RWPE2 (cell line): ENCODE data around the gene TMEM272.

Source experiments
- ATAC-seq: fragments of 200-7000 bp; cut with Tn5 transposase; 3 replicates; pipeline ENCODE4 v1.9.1; 2021; ENCODE audit warnings: low read depth
- DNase-seq: peaks from one replicate; pipeline ENCODE4 v3.0.0-alpha.2; 2020; ENCODE audit warnings: low spot score
- H3K27ac ChIP-seq: fragments of 450-650 bp; 2 replicates; pipeline ENCODE4 v1.5.1; 2017; ENCODE audit warnings: mild to moderate bottlenecking; ENCODE audit not compliant: poor library complexity, severe bottlenecking
- H3K27me3 ChIP-seq: fragments of 250-450 bp; sonication (Bioruptor Pico); 2 replicates; pipeline ENCODE4 v1.5.1; 2021; ENCODE audit warnings: mild to moderate bottlenecking, moderate library complexity; ENCODE audit not compliant: insufficient read depth, poor library complexity, severe bottlenecking
- H3K36me3 ChIP-seq: fragments of 250-450 bp; sonication (Bioruptor Pico); 2 replicates; pipeline ENCODE4 v1.5.1; 2020; ENCODE audit warnings: low read depth, mild to moderate bottlenecking, moderate library complexity
- H3K4me1 ChIP-seq: fragments of 250-450 bp; sonication (Bioruptor Pico); 2 replicates; pipeline ENCODE4 v1.5.1; 2021; ENCODE audit warnings: mild to moderate bottlenecking, moderate library complexity; ENCODE audit not compliant: insufficient read depth, poor library complexity, severe bottlenecking
- H3K4me3 ChIP-seq: fragments of 250-450 bp; sonication (Bioruptor Pico); 2 replicates; pipeline ENCODE4 v1.5.1; 2021; ENCODE audit warnings: mild to moderate bottlenecking, moderate library complexity; ENCODE audit not compliant: severe bottlenecking
- H3K9me3 ChIP-seq: fragments of 250-450 bp; sonication (Bioruptor Pico); 2 replicates; pipeline ENCODE4 v1.5.1; 2021; ENCODE audit warnings: mild to moderate bottlenecking, moderate library complexity; ENCODE audit not compliant: severe bottlenecking
- CTCF ChIP-seq: fragments of 450-650 bp; IDR thresholded peaks from one replicate; pipeline ENCODE4 v1.5.1; 2017; ENCODE audit warnings: mild to moderate bottlenecking, moderate library complexity; ENCODE audit not compliant: poor library complexity, severe bottlenecking

TMEM272 gene

GRCh38 chr13:51819544-51819943, 25.4 kb downstream of the TMEM272 start:
- H3K27me3 ChIP-seq: no peaks in the 10 kb centered on the region
- TF ChIP-seq CTCF: no peak
- no peak overlapping the region for H3K27ac ChIP-seq
- H3K4me1 ChIP-seq: peaks cover 8% of the 10 kb centered on the region
- no peaks in the 10 kb centered on the region for H3K9me3 ChIP-seq
- DNase-seq (no peak), ATAC-seq (no peak)
- H3K36me3 ChIP-seq: no peaks in the 10 kb centered on the region
- H3K4me3 ChIP-seq: no peak overlapping the region

DNA sequence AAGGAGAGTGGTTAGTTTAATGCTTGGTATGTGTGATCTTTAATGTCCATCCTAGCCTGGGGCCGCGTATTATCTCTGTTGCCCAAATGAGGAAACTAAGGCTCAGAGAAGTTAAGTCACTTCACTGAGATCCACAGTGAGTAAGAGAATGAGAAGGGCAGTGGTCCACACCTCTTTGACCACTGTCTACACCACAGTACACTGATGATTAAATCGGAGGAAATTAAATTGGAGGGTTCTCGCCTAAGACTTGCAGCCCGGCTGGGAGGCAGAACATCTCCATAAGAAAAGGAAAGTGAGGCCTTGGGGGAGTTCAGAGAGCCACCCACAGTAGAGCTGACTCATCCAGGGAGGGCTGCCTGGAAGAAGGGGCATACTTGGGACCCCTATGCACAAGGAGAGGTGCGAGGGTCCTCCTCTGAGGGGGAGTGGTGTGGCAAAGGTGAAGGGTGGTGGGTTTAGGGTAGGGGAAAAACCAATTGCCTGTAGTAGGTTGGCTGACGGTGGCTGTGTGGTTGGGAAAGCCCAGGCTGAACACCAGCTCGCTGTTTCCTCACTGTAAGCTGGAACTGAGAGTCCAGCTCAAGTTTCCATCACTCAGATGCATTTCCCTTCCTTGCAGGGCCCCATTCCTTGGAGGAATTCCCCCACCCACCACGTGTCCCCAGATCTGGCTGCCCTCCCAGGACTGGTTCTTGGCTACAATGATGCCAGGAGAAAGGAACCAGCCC, 26.0 kb downstream of the TMEM272 start:
- no peaks in the 10 kb centered on the region for H3K36me3 ChIP-seq
- no peak for TF ChIP-seq CTCF
- peaks cover 8% of the 10 kb centered on the region for H3K4me1 ChIP-seq
- no peak for DNase-seq
- H3K27me3 ChIP-seq: no peaks in the 10 kb centered on the region
- no peak for ATAC-seq
- H3K4me3 ChIP-seq: no peak overlapping the region
- no peak overlapping the region for H3K27ac ChIP-seq
- H3K9me3 ChIP-seq: no peaks in the 10 kb centered on the region

GRCh38 chr13:51818276-51818675, 26.7 kb downstream of the TMEM272 start:
- H3K4me3 ChIP-seq: no peak overlapping the region
- no peaks in the 10 kb centered on the region for H3K9me3 ChIP-seq
- ATAC-seq: no peak
- H3K27ac ChIP-seq: no peak overlapping the region
- no peak for DNase-seq
- H3K27me3 ChIP-seq: no peaks in the 10 kb centered on the region
- no peaks in the 10 kb centered on the region for H3K36me3 ChIP-seq
- peaks cover 8% of the 10 kb centered on the region for H3K4me1 ChIP-seq
- no peak for TF ChIP-seq CTCF

- peaks cover 8% of the 10 kb centered on the region for H3K4me1 ChIP-seq
- H3K27me3 ChIP-seq: no peaks in the 10 kb centered on the region
- H3K36me3 ChIP-seq: no peaks in the 10 kb centered on the region
- TF ChIP-seq CTCF: no peak
- DNase-seq: no peak
- H3K27ac ChIP-seq: no peak overlapping the region
- ATAC-seq: no peak
- H3K9me3 ChIP-seq: no peaks in the 10 kb centered on the region
- no peak overlapping the region for H3K4me3 ChIP-seq
Observed at GRCh38 chr13:51817717-51818116, 27.3 kb downstream of the TMEM272 start.

DNA sequence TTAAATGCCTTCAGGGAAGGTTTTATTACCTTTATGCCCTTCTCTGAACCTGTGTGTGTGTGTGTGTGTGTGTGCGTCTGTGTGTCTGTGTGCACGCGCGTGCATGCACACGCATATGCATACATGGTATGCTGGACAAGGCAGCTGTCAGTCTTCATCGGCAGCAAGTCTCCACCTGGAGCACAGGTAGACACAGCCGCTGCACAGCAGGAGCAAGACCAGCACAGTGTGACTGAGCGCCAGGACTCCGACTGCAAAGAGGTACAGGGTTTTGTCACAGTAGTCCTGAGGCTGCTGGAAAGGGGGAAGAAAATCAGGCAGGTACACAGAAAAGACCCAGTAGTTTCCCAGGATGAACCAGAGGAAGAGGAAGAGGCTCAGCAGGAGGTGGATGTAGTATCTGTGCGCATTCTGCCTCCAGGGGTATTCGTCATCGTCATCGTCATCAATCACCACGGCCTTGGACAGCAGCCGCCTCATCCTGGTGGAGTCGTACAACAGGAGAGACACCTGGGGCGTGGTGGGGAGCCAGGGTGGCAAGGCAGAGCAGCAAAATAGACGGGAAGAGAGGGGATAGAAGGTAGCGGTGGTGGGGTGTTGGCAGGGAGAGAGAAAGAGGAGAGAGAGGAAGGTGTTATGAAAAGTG, 28.2 kb downstream of the TMEM272 start:
- Histone ChIP-seq H3K27me3 (no peaks in the 10 kb centered on the region), H3K27ac (no peak overlapping the region), H3K4me1 (peaks cover 8% of the 10 kb centered on the region), H3K9me3 (no peaks in the 10 kb centered on the region), H3K4me3 (no peak overlapping the region), H3K36me3 (no peaks in the 10 kb centered on the region)
- DNase-seq (no peak), ATAC-seq (peak; percentile 79)
- no peak for TF ChIP-seq CTCF
